HG02798 (cell line): Measurements from ENCODE around the gene ADORA1.

Source experiments
- ATAC-seq: cut with Tn5 transposase; IDR thresholded peaks from one replicate; pipeline ENCODE4 v1.9.1; 2021; ENCODE audit warnings: mild to moderate bottlenecking; ENCODE audit not compliant: unreplicated experiment, poor library complexity

ADORA1 gene

GRCh38 chr1:203093754-203094410 lies 33.6 kb upstream of the ADORA1 start:
- ATAC-seq: no peak

- no peak for ATAC-seq
Observed at GRCh38 chr1:203095061-203095690, 32.4 kb upstream of the ADORA1 start.

GRCh38 chr1:203096566-203096965 lies 31.0 kb upstream of the ADORA1 start:
- ATAC-seq: no peak

- ATAC-seq: no peak
Observed at GRCh38 chr1:203097001-203097400, 30.5 kb upstream of the ADORA1 start.

GRCh38 chr1:203098445-203098844 lies 29.1 kb upstream of the ADORA1 start:
- ATAC-seq: no peak

- no peak for ATAC-seq
Observed at GRCh38 chr1:203098914-203099520, 28.5 kb upstream of the ADORA1 start.

GRCh38 chr1:203099805-203100515 lies 27.6 kb upstream of the ADORA1 start:
- no peak for ATAC-seq

- no peak for ATAC-seq
Observed at GRCh38 chr1:203100516-203100869, 27.0 kb upstream of the ADORA1 start.

GRCh38 chr1:203101813-203102634 lies 25.5 kb upstream of the ADORA1 start:
- no peak for ATAC-seq

- no peak for ATAC-seq
Observed at GRCh38 chr1:203103216-203103615, 24.3 kb upstream of the ADORA1 start.

GRCh38 chr1:203103829-203104495 lies 23.6 kb upstream of the ADORA1 start:
- no peak for ATAC-seq

GRCh38 chr1:203104789-203105390 lies 22.6 kb upstream of the ADORA1 start:
- ATAC-seq: no peak

- ATAC-seq: no peak
Observed at GRCh38 chr1:203112475-203112874, 15.1 kb upstream of the ADORA1 start.

- no peak for ATAC-seq
Observed at GRCh38 chr1:203113308-203113707, 14.2 kb upstream of the ADORA1 start.

- ATAC-seq: no peak
Observed at GRCh38 chr1:203114202-203114601, 13.3 kb upstream of the ADORA1 start.

GRCh38 chr1:203116091-203116820 lies 11.3 kb upstream of the ADORA1 start:
- ATAC-seq: no peak

- no peak for ATAC-seq
Observed at GRCh38 chr1:203117611-203118575, 9.6 kb upstream of the ADORA1 start.
